ENCODE measurements around the gene KCNQ1.

Gene KCNQ1

DNA sequence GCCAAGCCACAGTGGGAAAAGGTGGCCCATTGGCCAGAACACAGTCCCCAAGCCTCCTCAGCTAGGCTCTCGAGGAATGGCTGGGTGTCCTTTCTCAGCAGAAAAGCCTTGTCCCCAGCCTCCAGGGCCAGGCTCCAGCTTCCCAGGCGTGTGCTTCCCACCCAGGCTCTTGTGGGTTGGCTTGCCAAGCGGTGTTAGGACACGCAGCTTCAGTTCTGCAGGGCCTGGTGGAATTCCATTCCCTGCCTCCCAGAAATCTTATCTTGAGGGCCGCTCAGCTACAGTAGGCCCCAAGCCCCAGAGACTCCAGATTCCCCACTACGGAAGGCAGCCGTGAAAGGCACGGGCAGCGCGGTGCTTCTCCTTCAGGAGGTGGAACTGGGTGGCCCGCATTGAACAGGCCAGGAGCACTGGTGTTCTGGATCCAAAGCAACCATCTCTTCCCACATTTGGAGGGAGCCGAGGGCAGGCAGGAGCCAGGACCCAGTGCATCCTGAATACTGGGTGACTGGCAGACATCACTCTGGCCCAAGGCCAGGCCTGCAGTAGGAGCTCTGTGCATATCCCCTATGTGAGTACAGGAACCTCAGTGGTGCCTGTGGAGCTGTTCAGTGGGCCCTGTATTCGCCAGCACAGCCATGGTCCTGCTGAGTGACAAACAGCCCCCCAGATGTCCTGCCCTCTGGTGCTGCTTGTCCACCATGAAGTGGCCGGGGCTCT lies 271.7 kb downstream of the KCNQ1 start:
- Histone ChIP-seq H2AFZ (ENCODE audit: low read length, unreplicated experiment) (no peak overlapping the region), H3K79me2 (ENCODE audit: control insufficient read depth, insufficient read depth, low read length, unreplicated experiment) (no peaks in the 10 kb centered on the region), H3K27me3 (ENCODE audit: insufficient read depth, low read length) (no peaks in the 10 kb centered on the region), H3K27ac (ENCODE audit: low read depth, low read length) (no peak overlapping the region), H3K4me3 (ENCODE audit: low read depth, low read length) (no peak overlapping the region), H3K36me3 (ENCODE audit: insufficient read depth, low read length) (no peaks in the 10 kb centered on the region), H3K4me1 (ENCODE audit: control insufficient read depth, insufficient read depth, low read length, unreplicated experiment) (no peaks in the 10 kb centered on the region)

DNA sequence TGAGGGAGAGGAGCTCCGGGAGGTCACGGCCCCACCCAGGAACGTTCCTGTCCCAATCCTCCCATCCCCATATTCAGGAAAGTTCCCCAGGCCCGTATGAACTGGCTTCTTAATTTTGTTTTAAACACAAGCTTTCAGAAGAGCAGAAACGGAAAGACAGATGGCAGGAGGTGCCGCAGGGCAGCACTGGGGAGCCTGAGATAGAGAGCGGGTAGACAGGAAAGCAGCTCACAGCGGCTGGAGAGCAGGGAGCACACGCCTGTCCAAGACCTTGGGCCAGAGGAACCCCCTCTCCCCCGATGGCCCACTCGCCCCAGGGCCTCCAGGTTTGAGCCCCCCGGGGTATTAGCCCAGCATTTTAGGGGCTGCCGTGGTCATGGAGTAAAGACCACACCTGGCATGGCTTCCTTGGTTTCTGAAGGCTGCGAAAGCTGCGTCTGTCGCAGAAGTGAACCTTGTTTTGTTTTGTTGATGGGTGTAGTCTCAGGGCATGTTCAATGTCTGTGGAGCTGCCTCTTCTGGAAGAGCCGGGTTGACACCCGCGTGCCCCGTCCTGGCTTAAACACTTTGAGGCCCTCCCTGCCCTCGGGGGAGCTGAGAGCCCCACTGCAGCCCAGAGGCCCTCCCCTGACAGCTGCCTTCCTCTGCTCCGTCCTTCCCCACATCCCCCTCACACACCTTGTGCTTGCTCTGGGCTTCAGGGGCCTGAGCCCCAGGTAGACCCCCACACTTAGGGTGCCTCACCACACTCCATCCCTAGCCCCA lies 272.9 kb downstream of the KCNQ1 start:
- no peak overlapping the region for H2AFZ ChIP-seq (ENCODE audit: low read length, unreplicated experiment)
- no peaks in the 10 kb centered on the region for H3K36me3 ChIP-seq (ENCODE audit: insufficient read depth, low read length)
- H3K27me3 ChIP-seq (ENCODE audit: insufficient read depth, low read length): no peaks in the 10 kb centered on the region
- H3K4me3 ChIP-seq (ENCODE audit: low read depth, low read length): no peak overlapping the region
- no peaks in the 10 kb centered on the region for H3K4me1 ChIP-seq (ENCODE audit: control insufficient read depth, insufficient read depth, low read length, unreplicated experiment)
- no peaks in the 10 kb centered on the region for H3K79me2 ChIP-seq (ENCODE audit: control insufficient read depth, insufficient read depth, low read length, unreplicated experiment)
- no peak overlapping the region for H3K27ac ChIP-seq (ENCODE audit: low read depth, low read length)

DNA sequence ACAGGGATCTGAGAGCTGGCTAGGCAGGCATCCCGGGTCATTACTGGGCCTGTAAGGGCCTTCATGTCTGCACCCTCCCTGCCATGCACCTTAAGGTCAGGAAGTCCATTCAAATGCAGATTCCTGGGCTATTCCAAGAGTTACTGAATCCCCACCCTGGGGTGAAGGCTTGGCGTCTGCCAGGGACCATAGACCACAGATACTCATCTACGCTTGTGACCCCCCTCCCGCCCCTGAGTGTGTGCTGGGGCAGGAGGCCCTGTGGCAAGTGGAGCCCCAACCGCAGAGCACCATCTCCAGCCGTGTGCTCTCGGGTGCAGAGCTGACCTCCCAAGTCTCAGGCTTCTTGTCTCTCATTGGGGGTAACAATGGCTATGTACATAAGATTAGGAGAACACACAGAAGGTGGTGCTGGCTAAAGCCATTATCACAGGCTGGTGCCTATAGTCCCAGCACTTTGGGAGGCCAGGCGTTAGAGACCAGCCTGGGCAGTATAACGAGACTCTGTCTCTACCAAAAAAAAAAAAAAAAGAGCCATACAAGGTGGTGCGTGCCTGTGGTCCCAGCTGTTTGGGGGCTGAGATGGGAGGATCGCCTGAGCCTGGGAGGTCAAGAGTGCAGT lies 274.1 kb downstream of the KCNQ1 start:
- no peak overlapping the region for H2AFZ ChIP-seq (ENCODE audit: low read length, unreplicated experiment)
- no peaks in the 10 kb centered on the region for H3K27me3 ChIP-seq (ENCODE audit: insufficient read depth, low read length)
- H3K4me1 ChIP-seq (ENCODE audit: control insufficient read depth, insufficient read depth, low read length, unreplicated experiment): no peaks in the 10 kb centered on the region
- H3K36me3 ChIP-seq (ENCODE audit: insufficient read depth, low read length): no peaks in the 10 kb centered on the region
- H3K27ac ChIP-seq (ENCODE audit: low read depth, low read length): no peak overlapping the region
- no peak overlapping the region for H3K4me3 ChIP-seq (ENCODE audit: low read depth, low read length)
- no peaks in the 10 kb centered on the region for H3K79me2 ChIP-seq (ENCODE audit: control insufficient read depth, insufficient read depth, low read length, unreplicated experiment)

DNA sequence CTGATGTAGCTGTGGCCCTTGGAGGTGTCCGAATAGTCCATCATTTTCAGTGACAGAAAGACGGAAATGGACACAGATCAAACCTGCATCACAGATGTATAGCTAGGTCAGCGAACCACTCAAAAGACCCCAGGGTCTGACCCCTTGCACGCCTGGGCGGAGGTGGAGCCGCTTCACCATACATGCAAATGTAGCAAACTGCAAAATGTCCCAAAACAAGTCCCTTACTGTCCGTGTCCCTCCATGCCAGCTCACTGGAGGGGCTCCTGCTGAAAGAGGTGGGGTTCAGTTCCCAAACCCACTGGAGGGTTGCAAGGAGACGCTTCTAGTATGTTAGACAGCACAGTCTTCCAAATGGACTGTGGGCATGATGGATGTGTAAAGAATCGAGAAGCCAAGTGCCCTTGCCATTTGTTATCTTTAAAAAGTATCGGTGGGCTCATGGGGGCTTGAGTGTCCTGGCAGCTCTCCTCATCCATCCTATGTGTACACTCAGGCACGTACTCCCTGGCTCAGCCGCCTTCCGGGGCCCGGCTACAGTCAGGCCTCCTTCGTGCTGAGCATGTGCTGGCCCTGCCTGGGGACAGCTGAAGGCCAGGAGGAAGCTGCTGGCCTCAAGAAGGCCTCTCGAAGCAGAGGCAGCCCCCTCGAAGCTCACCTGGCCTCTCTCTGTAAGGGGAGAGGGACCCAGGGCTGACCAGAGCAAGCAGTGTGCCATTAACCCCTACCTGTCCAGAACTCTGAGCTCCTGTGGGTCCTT lies 275.2 kb downstream of the KCNQ1 start:
- no peaks in the 10 kb centered on the region for H3K27me3 ChIP-seq (ENCODE audit: insufficient read depth, low read length)
- no peak overlapping the region for H3K27ac ChIP-seq (ENCODE audit: low read depth, low read length)
- no peak overlapping the region for H2AFZ ChIP-seq (ENCODE audit: low read length, unreplicated experiment)
- no peaks in the 10 kb centered on the region for H3K36me3 ChIP-seq (ENCODE audit: insufficient read depth, low read length)
- H3K4me3 ChIP-seq (ENCODE audit: low read depth, low read length): no peak overlapping the region
- no peaks in the 10 kb centered on the region for H3K79me2 ChIP-seq (ENCODE audit: control insufficient read depth, insufficient read depth, low read length, unreplicated experiment)
- H3K4me1 ChIP-seq (ENCODE audit: control insufficient read depth, insufficient read depth, low read length, unreplicated experiment): no peaks in the 10 kb centered on the region

DNA sequence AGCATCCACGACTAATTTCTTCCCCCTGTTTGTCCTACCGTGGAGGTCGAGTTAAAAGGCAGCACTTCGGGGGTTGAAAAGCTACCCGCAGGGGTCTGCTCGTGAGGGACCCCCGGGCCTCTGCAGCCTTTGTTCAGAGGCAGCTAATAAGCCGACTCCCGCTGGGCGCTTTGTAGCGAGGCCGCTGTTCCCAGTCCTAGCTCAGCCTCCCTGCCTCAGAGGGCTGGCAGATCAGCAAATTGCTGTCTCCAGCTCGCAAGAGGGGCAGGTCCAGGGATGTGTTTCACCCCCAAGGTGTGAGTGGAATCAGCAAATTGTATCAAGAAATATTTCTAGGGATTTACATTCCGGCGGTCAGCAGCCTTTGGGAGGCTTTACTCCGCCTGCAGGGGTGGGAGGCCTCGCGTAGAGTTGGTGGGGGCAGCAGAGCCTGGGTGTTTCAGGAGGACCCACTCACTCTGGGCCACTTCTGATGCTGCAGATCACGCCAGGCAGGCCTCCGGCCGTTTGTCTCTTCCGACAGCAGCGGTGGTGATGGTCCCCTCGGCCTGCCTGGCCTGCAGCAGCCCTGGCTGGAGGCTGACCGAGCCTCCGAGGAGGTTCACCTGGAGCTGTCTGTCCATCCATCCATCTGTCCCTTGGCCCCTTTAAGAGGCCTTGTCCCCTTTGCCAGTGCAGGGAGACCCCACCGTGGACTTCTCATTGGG lies 276.6 kb downstream of the KCNQ1 start:
- Histone ChIP-seq H3K27ac (ENCODE audit: low read depth, low read length) (no peak overlapping the region), H3K79me2 (ENCODE audit: control insufficient read depth, insufficient read depth, low read length, unreplicated experiment) (no peaks in the 10 kb centered on the region), H3K36me3 (ENCODE audit: insufficient read depth, low read length) (no peaks in the 10 kb centered on the region), H2AFZ (ENCODE audit: low read length, unreplicated experiment) (no peak overlapping the region), H3K4me1 (ENCODE audit: control insufficient read depth, insufficient read depth, low read length, unreplicated experiment) (peaks cover 13% of the 10 kb centered on the region), H3K27me3 (ENCODE audit: insufficient read depth, low read length) (0 out of 2 replicates have a peak, but pooled peaks cover 3% of the 10 kb centered on the region), H3K4me3 (ENCODE audit: low read depth, low read length) (no peak overlapping the region)

DNA sequence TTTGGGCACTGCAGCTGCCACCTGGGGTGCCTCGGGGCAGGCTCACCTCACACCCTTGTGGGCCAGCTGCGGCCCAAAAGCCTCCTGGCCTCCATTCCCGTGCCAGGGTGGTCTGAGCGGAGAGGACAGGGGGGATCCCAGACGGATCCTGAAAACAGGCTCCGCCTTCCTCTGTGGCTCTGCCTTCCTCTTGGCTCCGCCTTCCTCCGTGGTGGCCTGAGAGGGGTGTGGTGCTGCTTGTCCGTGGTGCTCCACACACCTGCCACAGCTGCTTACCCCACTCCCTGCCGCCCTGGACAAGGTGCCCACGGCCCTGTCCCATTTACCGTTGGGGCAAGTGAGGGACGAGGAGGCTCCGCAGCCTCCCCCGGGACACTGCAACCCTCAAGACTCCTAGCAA lies 278.1 kb downstream of the KCNQ1 start:
- Histone ChIP-seq H3K4me3 (ENCODE audit: low read depth, low read length) (no peak overlapping the region), H3K27me3 (ENCODE audit: insufficient read depth, low read length) (0 out of 2 replicates have a peak, but pooled peaks cover 6% of the 10 kb centered on the region), H2AFZ (ENCODE audit: low read length, unreplicated experiment) (no peak overlapping the region), H3K4me1 (ENCODE audit: control insufficient read depth, insufficient read depth, low read length, unreplicated experiment) (peaks cover 13% of the 10 kb centered on the region), H3K79me2 (ENCODE audit: control insufficient read depth, insufficient read depth, low read length, unreplicated experiment) (no peaks in the 10 kb centered on the region), H3K27ac (ENCODE audit: low read depth, low read length) (no peak overlapping the region), H3K36me3 (ENCODE audit: insufficient read depth, low read length) (no peaks in the 10 kb centered on the region)

DNA sequence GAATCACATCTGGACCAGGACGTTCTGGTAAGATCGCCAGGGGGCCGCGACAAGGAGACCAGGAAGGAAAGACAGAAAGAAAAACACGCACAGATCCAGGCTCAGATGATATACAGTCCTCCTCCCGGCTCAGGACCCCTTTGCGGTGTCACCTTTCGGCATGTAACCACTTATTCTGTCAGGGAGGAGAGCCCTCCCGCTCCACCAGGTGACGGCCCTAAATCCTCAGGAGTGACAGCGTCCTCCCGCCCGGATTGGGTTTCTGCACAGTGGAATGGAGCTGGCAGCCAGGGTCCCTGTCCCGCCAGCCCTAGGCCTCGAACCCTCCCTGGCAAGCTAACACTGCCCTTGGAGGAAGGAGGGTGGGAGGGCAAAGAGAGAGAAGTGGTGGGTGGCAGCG lies 279.3 kb downstream of the KCNQ1 start:
- no peak overlapping the region for H3K4me3 ChIP-seq (ENCODE audit: low read depth, low read length)
- no peak overlapping the region for H2AFZ ChIP-seq (ENCODE audit: low read length, unreplicated experiment)
- H3K36me3 ChIP-seq (ENCODE audit: insufficient read depth, low read length): no peaks in the 10 kb centered on the region
- H3K4me1 ChIP-seq (ENCODE audit: control insufficient read depth, insufficient read depth, low read length, unreplicated experiment): peaks cover 13% of the 10 kb centered on the region
- no peak overlapping the region for H3K27ac ChIP-seq (ENCODE audit: low read depth, low read length)
- H3K79me2 ChIP-seq (ENCODE audit: control insufficient read depth, insufficient read depth, low read length, unreplicated experiment): no peaks in the 10 kb centered on the region
- H3K27me3 ChIP-seq (ENCODE audit: insufficient read depth, low read length): 0 out of 2 replicates have a peak, but pooled peaks cover 6% of the 10 kb centered on the region

DNA sequence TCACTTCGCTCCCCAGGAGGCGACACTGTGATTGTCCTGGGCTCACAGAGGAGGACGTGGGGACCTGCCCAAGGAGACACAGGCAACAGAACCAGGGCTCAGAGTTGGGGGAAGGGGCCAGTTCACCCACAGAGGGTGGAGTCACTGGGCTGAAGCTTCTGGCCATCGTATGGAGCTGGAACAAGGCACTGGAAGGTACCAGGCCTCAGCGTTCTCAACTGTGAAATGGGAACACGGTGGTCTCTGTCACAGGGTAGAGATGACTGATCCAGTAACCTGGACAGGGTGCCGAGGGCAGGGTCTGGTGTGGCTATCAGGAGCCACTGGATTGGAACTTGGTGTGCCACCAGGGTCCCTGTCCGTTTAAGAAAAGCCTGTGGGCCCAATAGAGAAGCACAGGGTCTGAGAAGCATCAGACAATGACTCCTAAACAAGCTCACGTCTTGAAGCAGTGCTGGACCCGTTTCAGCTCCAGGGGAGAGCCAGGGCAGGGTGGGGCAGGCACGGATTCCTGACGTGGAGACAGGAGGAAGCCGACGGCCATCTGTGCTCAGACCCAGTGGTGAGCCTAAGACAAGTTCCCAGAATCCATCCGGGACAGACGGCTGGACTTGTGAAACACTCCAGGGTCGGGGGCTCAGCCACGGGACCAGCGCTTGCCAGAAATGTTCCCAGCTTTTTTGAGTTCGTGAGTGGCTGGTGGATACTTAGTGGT lies 280.0 kb downstream of the KCNQ1 start:
- H3K27ac ChIP-seq (ENCODE audit: low read depth, low read length): no peak overlapping the region
- peaks cover 13% of the 10 kb centered on the region for H3K4me1 ChIP-seq (ENCODE audit: control insufficient read depth, insufficient read depth, low read length, unreplicated experiment)
- no peaks in the 10 kb centered on the region for H3K79me2 ChIP-seq (ENCODE audit: control insufficient read depth, insufficient read depth, low read length, unreplicated experiment)
- 0 out of 2 replicates have a peak, but pooled peaks cover 6% of the 10 kb centered on the region for H3K27me3 ChIP-seq (ENCODE audit: insufficient read depth, low read length)
- no peaks in the 10 kb centered on the region for H3K36me3 ChIP-seq (ENCODE audit: insufficient read depth, low read length)
- no peak overlapping the region for H2AFZ ChIP-seq (ENCODE audit: low read length, unreplicated experiment)
- H3K4me3 ChIP-seq (ENCODE audit: low read depth, low read length): no peak overlapping the region

DNA sequence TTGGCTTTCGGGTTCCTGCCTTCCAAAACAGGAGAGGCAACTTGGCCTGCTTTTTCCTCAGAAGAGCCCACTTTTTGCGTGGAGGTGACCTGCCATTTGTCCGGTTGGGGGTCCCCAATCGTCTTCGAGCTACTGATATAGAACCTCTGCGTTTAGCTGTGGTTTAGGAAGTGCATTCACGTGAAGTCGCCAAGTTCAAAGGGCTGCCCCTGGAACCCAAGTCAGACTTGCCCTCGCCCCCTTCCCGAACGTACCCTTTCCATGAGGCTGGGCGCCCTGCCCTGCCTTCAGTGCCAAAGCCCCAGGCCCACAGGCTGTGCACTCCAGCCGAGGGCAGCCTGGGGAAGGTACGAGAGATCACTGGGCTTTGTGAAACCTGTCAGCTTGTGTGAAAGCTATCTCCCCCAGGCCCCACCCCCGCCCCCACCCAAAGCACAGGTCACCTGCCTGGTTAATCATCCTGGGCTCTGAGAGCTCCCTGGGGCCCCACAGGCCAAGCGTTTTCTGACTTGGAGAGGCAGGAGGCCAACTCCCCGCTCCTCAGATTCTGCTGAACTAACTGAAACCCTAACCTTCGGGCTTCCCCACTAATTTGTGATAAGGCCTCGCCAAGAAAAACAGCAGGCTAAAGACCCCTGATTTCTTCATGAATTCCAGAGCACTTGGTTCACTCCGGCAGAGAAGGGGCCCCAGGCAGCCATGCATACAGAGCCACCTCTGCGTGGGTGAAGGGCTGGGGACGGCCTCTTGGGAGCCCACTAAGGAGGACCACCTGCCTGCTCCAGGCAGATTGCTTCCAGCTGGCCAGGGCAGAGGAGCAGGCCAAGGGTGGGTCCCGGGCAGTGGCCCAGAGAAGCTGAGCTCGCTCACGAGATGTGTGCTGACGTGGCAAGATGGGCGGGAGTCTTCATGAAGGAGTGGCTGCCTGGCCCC lies 280.8 kb downstream of the KCNQ1 start:
- Histone ChIP-seq H3K4me1 (ENCODE audit: control insufficient read depth, insufficient read depth, low read length, unreplicated experiment) (peaks cover 13% of the 10 kb centered on the region), H3K27me3 (ENCODE audit: insufficient read depth, low read length) (0 out of 2 replicates have a peak, but pooled peaks cover 6% of the 10 kb centered on the region), H2AFZ (ENCODE audit: low read length, unreplicated experiment) (peak overlapping the region; percentile 75), H3K27ac (ENCODE audit: low read depth, low read length) (no peak overlapping the region), H3K36me3 (ENCODE audit: insufficient read depth, low read length) (no peaks in the 10 kb centered on the region), H3K79me2 (ENCODE audit: control insufficient read depth, insufficient read depth, low read length, unreplicated experiment) (no peaks in the 10 kb centered on the region), H3K4me3 (ENCODE audit: low read depth, low read length) (no peak overlapping the region)

Data from ACC112 (cell line).